ENCODE results near the gene ADSS1.

DNA sequence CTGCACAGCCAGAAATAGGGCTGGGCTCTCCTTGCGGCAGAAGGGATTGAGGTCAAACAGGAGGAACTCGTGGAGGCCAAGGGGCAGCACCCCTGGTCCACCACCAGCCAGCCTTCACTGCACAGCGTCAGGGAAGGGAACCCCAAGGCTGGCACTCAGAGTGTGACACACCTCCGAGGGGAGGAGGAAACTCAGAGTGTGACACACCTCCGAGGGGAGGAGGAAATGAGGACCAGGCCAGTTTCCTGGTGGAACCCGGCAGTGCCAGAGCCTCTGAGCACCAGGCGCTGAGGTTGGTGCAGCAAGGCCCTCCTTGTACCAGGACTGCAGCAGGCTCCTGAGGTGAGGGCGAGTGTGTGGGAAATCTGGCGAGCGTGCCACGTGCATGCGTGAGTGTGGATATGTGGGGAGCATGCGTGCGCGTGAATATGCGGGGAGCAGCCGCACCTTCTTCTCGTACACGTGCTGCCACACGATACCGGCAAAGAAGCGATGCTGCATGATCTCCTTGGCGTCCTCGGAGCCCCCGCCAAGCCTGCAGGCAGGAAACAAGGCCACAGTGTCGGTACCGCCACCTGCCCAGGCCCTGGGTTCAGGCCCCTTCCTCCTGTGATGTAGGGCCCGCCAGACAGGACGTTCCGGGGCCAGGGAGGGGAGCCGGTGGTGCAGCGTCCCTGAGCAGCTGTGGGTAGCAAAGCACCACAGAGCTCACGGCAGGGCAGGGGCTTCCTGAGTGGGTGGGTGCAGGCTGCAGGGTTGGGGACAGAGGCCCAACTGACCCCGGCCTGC, 48.1 kb downstream of the ADSS1 start:
- TF ChIP-seq EZH2 (IDR thresholded peaks at IDR 0.05; ENCODE audit: borderline replicate concordance, low read depth, low read length, poor library complexity, severe bottlenecking): no peak
- TF ChIP-seq, protein P1, sequence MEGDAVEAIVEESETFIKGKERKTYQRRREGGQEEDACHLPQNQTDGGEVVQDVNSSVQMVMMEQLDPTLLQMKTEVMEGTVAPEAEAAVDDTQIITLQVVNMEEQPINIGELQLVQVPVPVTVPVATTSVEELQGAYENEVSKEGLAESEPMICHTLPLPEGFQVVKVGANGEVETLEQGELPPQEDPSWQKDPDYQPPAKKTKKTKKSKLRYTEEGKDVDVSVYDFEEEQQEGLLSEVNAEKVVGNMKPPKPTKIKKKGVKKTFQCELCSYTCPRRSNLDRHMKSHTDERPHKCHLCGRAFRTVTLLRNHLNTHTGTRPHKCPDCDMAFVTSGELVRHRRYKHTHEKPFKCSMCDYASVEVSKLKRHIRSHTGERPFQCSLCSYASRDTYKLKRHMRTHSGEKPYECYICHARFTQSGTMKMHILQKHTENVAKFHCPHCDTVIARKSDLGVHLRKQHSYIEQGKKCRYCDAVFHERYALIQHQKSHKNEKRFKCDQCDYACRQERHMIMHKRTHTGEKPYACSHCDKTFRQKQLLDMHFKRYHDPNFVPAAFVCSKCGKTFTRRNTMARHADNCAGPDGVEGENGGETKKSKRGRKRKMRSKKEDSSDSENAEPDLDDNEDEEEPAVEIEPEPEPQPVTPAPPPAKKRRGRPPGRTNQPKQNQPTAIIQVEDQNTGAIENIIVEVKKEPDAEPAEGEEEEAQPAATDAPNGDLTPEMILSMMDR (conservative IDR thresholded peaks at IDR 0.05; ENCODE audit: low read depth, low read length): no peak
